HepG2 (cell line): ENCODE data around the gene TFAP2B.

Experiments
- ATF1 ChIP-seq: IDR thresholded peaks from 2 replicates; pipeline ENCODE4 v1.6.1; 2016; ENCODE audit warnings: mild to moderate bottlenecking, control low read depth
- CBX5 ChIP-seq: sonication (generic); formaldehyde crosslinking; IDR thresholded peaks from 2 replicates; pipeline ENCODE4 v1.4.0; 2020; ENCODE audit warnings: missing genetic modification reagents, borderline replicate concordance
- CTCF ChIP-seq: sonication (generic); formaldehyde crosslinking; IDR thresholded peaks from 2 replicates; pipeline ENCODE4 v1.5.0; 2020; ENCODE audit warnings: mild to moderate bottlenecking, missing genetic modification reagents, moderate library complexity
- E2F1 ChIP-seq: sonication (generic); formaldehyde crosslinking; IDR thresholded peaks from 2 replicates; pipeline ENCODE4 v1.5.0; 2020; ENCODE audit warnings: missing genetic modification reagents
- RAD21 ChIP-seq: fragments of 450-650 bp; formaldehyde crosslinking; IDR thresholded peaks from 2 replicates; pipeline ENCODE4 v1.5.0; 2020; ENCODE audit warnings: mild to moderate bottlenecking
- ZNF558 ChIP-seq: sonication (generic); formaldehyde crosslinking; IDR thresholded peaks from 2 replicates; pipeline ENCODE4 v1.9.0; 2022; ENCODE audit warnings: mild to moderate bottlenecking, missing genetic modification reagents, borderline replicate concordance
- ZSCAN12 ChIP-seq: sonication (generic); formaldehyde crosslinking; IDR thresholded peaks from 2 replicates; pipeline ENCODE4 v1.9.0; 2021; ENCODE audit warnings: mild to moderate bottlenecking, missing genetic modification reagents

GRCh38 chr6:50837589-50838445 lies 19.1 kb downstream of the TFAP2B start:
- TF ChIP-seq CBX5 (no peak), CTCF (CRISPR knock-in tag) (no peak), RAD21 (CRISPR knock-in tag) (no peak), ZNF558 (CRISPR knock-in tag) (no peak), E2F1 (CRISPR knock-in tag) (no peak), ATF1 (CRISPR knock-in tag) (no peak), ZSCAN12 (CRISPR knock-in tag) (no peak)
